Measurements from ENCODE around the gene PDE4D.

- no peak for TF ChIP-seq CTCF (IDR thresholded peaks at IDR 0.05; ENCODE audit: insufficient read depth, low read length)
- TF ChIP-seq POLR2AphosphoS5 (IDR thresholded peaks at IDR 0.05; ENCODE audit: low read depth), result no peak
- TF ChIP-seq SPI1 (IDR thresholded peaks at IDR 0.05; ENCODE audit: borderline replicate concordance, low read depth), result no peak
Measured at GRCh38 chr5:59279979-59280378, 613.5 kb downstream of the PDE4D start.
